ENCODE measurements around the gene UBE2S.

Gene UBE2S

DNA sequence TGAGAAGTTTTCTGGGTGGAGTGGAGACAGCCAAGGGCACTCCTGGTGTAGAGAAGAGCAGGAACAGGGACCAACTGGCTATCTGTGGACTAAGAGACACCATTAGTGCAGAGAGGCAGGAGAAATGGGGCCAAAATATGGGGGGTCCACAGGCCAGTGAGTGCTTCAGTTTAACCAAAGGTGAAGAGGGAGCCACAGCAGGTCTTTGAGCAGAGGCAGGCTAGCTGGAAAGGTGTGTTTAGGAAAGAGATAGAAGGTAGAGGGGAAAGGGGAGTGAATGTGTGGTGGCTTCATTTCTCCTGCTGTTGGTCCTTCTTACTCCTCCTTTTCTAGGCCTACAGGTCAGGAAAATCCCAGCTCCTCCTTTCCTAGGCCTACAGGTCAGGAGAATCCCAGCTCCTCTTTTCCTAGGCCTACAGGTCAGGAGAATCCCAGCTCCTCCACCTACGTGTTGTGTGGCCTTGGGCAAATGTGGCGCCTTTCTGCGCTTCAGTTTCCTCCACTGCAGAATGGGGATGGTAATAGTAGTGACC lies 25.0 kb downstream of the UBE2S start:
- Mint-ChIP-seq H3K9me3 (peaks cover 10% of the 10 kb centered on the region), H3K27ac (no peak overlapping the region), H3K4me1 (peaks cover 36% of the 10 kb centered on the region), H3K36me3 (ENCODE audit: low read depth) (peaks cover 11% of the 10 kb centered on the region), H3K27me3 (ENCODE audit: low read depth, poor library complexity) (peaks cover 26% of the 10 kb centered on the region), H3K4me3 (peak overlapping the region; percentile 76)
- no peak for DNase-seq
- TF ChIP-seq, protein P1, sequence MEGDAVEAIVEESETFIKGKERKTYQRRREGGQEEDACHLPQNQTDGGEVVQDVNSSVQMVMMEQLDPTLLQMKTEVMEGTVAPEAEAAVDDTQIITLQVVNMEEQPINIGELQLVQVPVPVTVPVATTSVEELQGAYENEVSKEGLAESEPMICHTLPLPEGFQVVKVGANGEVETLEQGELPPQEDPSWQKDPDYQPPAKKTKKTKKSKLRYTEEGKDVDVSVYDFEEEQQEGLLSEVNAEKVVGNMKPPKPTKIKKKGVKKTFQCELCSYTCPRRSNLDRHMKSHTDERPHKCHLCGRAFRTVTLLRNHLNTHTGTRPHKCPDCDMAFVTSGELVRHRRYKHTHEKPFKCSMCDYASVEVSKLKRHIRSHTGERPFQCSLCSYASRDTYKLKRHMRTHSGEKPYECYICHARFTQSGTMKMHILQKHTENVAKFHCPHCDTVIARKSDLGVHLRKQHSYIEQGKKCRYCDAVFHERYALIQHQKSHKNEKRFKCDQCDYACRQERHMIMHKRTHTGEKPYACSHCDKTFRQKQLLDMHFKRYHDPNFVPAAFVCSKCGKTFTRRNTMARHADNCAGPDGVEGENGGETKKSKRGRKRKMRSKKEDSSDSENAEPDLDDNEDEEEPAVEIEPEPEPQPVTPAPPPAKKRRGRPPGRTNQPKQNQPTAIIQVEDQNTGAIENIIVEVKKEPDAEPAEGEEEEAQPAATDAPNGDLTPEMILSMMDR (IDR thresholded peaks at IDR 0.05), result no peak

GRCh38 chr19:55382013-55382412 lies 25.6 kb downstream of the UBE2S start:
- TF ChIP-seq, protein P1 (IDR thresholded peaks at IDR 0.05), result no peak
- Mint-ChIP-seq H3K36me3 (ENCODE audit: low read depth) (peaks cover 11% of the 10 kb centered on the region), H3K27ac (no peak overlapping the region), H3K4me1 (peaks cover 30% of the 10 kb centered on the region), H3K27me3 (ENCODE audit: low read depth, poor library complexity) (peaks cover 26% of the 10 kb centered on the region), H3K9me3 (peaks cover 10% of the 10 kb centered on the region), H3K4me3 (peak overlapping the region; percentile 76)
- no peak for DNase-seq

GRCh38 chr19:55379174-55379573 lies 28.4 kb downstream of the UBE2S start:
- TF ChIP-seq, protein P1 (IDR thresholded peaks at IDR 0.05), result no peak
- Mint-ChIP-seq H3K36me3 (ENCODE audit: low read depth) (peaks cover 3% of the 10 kb centered on the region), H3K9me3 (peaks cover 10% of the 10 kb centered on the region), H3K27ac (no peak overlapping the region), H3K27me3 (ENCODE audit: low read depth, poor library complexity) (peaks cover 26% of the 10 kb centered on the region), H3K4me3 (no peak overlapping the region), H3K4me1 (peaks cover 24% of the 10 kb centered on the region)
- DNase-seq, result no peak

DNA sequence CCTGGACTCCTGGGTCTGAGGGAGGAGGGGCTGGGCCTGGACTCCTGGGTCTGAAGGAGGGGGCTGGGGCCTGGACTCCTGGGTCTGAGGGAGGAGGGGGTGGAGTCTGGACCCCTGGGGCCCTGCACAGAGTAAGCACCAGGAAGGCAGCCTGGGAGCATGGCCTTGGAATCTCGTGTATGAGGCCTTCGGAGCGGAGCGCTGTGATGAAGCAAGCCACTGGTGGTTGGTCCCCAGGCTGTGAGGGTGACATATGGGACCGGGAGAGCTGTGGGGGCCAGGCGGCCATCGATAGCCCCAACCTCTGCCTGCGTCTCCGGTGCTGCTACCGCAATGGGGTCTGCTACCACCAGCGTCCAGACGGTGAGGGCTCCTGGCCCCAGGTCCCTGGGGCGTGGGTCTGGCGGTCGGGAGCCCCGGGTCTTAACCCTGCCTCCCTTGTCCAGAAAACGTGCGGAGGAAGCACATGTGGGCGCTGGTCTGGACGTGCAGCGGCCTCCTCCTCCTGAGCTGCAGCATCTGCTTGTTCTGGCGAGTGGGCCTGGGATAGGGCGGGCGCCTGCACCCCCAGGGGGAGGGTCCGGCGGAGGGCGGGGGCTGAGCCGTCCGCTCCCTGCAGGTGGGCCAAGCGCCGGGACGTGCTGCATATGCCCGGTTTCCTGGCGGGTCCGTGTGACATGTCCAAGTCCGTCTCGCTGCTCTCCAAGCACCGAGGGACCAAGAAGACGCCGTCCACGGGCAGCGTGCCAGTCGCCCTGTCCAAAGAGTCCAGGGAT lies 30.0 kb downstream of the UBE2S start:
- peaks cover 32% of the 10 kb centered on the region for H3K4me1 Mint-ChIP-seq
- TF ChIP-seq, protein P1 (IDR thresholded peaks at IDR 0.05), result no peak
- H3K27me3 Mint-ChIP-seq (ENCODE audit: low read depth, poor library complexity), result peaks cover 19% of the 10 kb centered on the region
- H3K9me3 Mint-ChIP-seq, result peaks cover 10% of the 10 kb centered on the region
- H3K36me3 Mint-ChIP-seq (ENCODE audit: low read depth), result peaks cover 3% of the 10 kb centered on the region
- DNase-seq, result peak; percentile 50
- H3K27ac Mint-ChIP-seq, result no peak overlapping the region
- peak overlapping the region; percentile 45 for H3K4me3 Mint-ChIP-seq

GRCh38 chr19:55376241-55376933 lies 31.2 kb downstream of the UBE2S start, which contains the start of gene TMEM190:
Gene TMEM190 (plus strand): TSS chr19:55376826. CDS start chr19:55376854, 28 bp downstream.
- DNase-seq, result peak; percentile 41

More at GRCh38 chr19:55376241-55376933, 31.2 kb downstream of the UBE2S start, which contains the start of gene TMEM190:
- H3K4me3 Mint-ChIP-seq, result peak within 1 kb of the TSS; percentile 42
- no peaks in the 10 kb centered on the region for H3K9me3 Mint-ChIP-seq
- peaks cover 38% of the 10 kb centered on the region for H3K4me1 Mint-ChIP-seq
- H3K27me3 Mint-ChIP-seq (ENCODE audit: low read depth, poor library complexity), result peaks cover 31% of the 10 kb centered on the region
- peak within 1 kb of the TSS; percentile 52 for H3K27ac Mint-ChIP-seq
- TF ChIP-seq, protein P1 (IDR thresholded peaks at IDR 0.05), result no peak
- H3K36me3 Mint-ChIP-seq (ENCODE audit: low read depth), result no peaks in the 10 kb centered on the region

Measured in nephron progenitor cell (in vitro differentiated cells).